CD14-positive monocyte (primary cell): ENCODE results near the gene GPR37. TPM values are rescaled to one million over a fixed set of nuclear protein-coding genes. Genes with fewer than 3 reads are reported as not detected.

Experiments
- DNase-seq, 3 donors: peaks; one replicate each; pipeline ENCODE4 v3.0.0-alpha.2; 2011 to 2022
- H2AFZ ChIP-seq: 2 replicates; pipeline ENCODE4 v1.6.0; 2012; ENCODE audit warnings: mild to moderate bottlenecking, low read depth, low read length, inconsistent platforms; ENCODE audit not compliant: insufficient read depth, poor library complexity, severe bottlenecking
- H3K27ac ChIP-seq, 2 donors: 1 replicate in 1 of 2; 2 replicates in 1 of 2; pipeline ENCODE4 v1.5.1; 2012 to 2013; ENCODE audit warnings: low read length in 2 of 2, control low read depth in 1 of 2, inconsistent platforms in 1 of 2, low read depth in 1 of 2, mild to moderate bottlenecking in 1 of 2
- H3K27me3 ChIP-seq, 2 donors: one replicate each; pipeline versions ENCODE4 v1.6.0 to v1.6.1; 2011 to 2013; ENCODE audit warnings: low read length in 2 of 2; ENCODE audit not compliant: control insufficient read depth in 2 of 2, insufficient read depth in 2 of 2
- H3K36me3 ChIP-seq, 2 donors: replicated peaks in 1 of 2; 1 replicate in 1 of 2; 2 replicates in 1 of 2; pipeline versions ENCODE4 v1.5.1 to v1.6.1; 2012 to 2013; ENCODE audit warnings: low read length in 2 of 2, control low read depth in 1 of 2, inconsistent platforms in 1 of 2, mild to moderate bottlenecking in 1 of 2; ENCODE audit not compliant: insufficient read depth in 2 of 2, control insufficient read depth in 1 of 2
- H3K4me1 ChIP-seq, 2 donors: 1 replicate in 1 of 2; 2 replicates in 1 of 2; pipeline versions ENCODE4 v1.5.1 to v1.6.1; 2012 to 2013; ENCODE audit warnings: low read length in 2 of 2, control low read depth in 1 of 2, inconsistent platforms in 1 of 2, mild to moderate bottlenecking in 1 of 2, moderate library complexity in 1 of 2; ENCODE audit not compliant: insufficient read depth in 2 of 2, control insufficient read depth in 1 of 2
- H3K4me2 ChIP-seq: replicated peaks from 2 replicates; pipeline ENCODE3; 2012; ENCODE audit warnings: low read length, moderate library complexity, mild to moderate bottlenecking; ENCODE audit not compliant: poor library complexity, severe bottlenecking; ENCODE audit errors: extremely low read depth
- H3K4me3 ChIP-seq, 3 experiments: fragments of 200-600 bp in 1 of 3; sonication (generic) in 1 of 3; replicated peaks in 1 of 3; 1 replicate in 2 of 3; 2 replicates in 1 of 3; pipeline ENCODE4 v1.5.1; 2011 to 2013; ENCODE audit warnings: low read length in 3 of 3, mild to moderate bottlenecking in 3 of 3, control low read depth in 2 of 3, low read depth in 2 of 3, inconsistent platforms in 1 of 3, moderate library complexity in 1 of 3
- H3K79me2 ChIP-seq: 2 replicates; pipeline ENCODE4 v1.6.0; 2012; ENCODE audit warnings: mild to moderate bottlenecking, control low read depth, inconsistent platforms, low read length, moderate library complexity; ENCODE audit not compliant: insufficient read depth
- H3K9ac ChIP-seq: 2 replicates; pipeline ENCODE4 v1.6.0; 2017; ENCODE audit warnings: low read length, mild to moderate bottlenecking; ENCODE audit not compliant: insufficient read depth, poor library complexity, severe bottlenecking
- H3K9me3 ChIP-seq, 2 donors: replicated peaks in 1 of 2; 1 replicate in 1 of 2; 2 replicates in 1 of 2; pipeline versions ENCODE4 v1.5.1 to v1.6.1; 2012 to 2013; ENCODE audit warnings: low read length in 2 of 2, control low read depth in 1 of 2; ENCODE audit not compliant: control insufficient read depth in 1 of 2, insufficient read depth in 1 of 2
- H4K20me1 ChIP-seq: 2 replicates; pipeline ENCODE4 v1.6.0; 2012; ENCODE audit warnings: mild to moderate bottlenecking, low read length, control low read depth, moderate library complexity; ENCODE audit not compliant: insufficient read depth
- H3K27ac Mint-ChIP-seq, 7 donors: one replicate each; pipeline ENCODE4 v1.8.0; 2020; ENCODE audit warnings: mild to moderate bottlenecking in 7 of 7, mixed read lengths in 7 of 7, moderate library complexity in 6 of 7, inconsistent platforms in 2 of 7
- H3K27me3 Mint-ChIP-seq, 3 donors: one replicate each; pipeline ENCODE4 v1.8.0; 2021 to 2022; ENCODE audit warnings: low read depth in 3 of 3, mild to moderate bottlenecking in 3 of 3, mixed read lengths in 3 of 3, moderate library complexity in 3 of 3, inconsistent platforms in 1 of 3
- H3K36me3 Mint-ChIP-seq, 2 donors: one replicate each; pipeline ENCODE4 v1.8.0; 2020; ENCODE audit warnings: mixed read lengths in 2 of 2, inconsistent platforms in 1 of 2, mild to moderate bottlenecking in 1 of 2
- H3K4me1 Mint-ChIP-seq: one replicate; pipeline ENCODE4 v1.8.0; 2020; ENCODE audit warnings: mild to moderate bottlenecking, mixed read lengths
- H3K4me3 Mint-ChIP-seq, 2 donors: one replicate each; pipeline ENCODE4 v1.8.0; 2020; ENCODE audit warnings: mild to moderate bottlenecking in 2 of 2, mixed read lengths in 2 of 2, moderate library complexity in 1 of 2
- H3K9me3 Mint-ChIP-seq, 7 donors: one replicate each; pipeline ENCODE4 v1.8.0; 2020 to 2022; ENCODE audit warnings: mixed read lengths in 7 of 7, mild to moderate bottlenecking in 6 of 7, moderate library complexity in 6 of 7, inconsistent platforms in 2 of 7
- CTCF ChIP-seq: fragments of 200-600 bp; IDR thresholded peaks from one replicate; pipeline ENCODE4 v1.8.0; 2022; ENCODE audit warnings: antibody characterized with exemption, mild to moderate bottlenecking
- WGBS: methylation state at CpG from one replicate; pipeline ENCODE4 v1.1.5; 2013; ENCODE audit warnings: missing lambda C conversion rate; ENCODE audit not compliant: insufficient coverage; 5-methylcytosine and 5-hydroxymethylcytosine counted together
- intact Hi-C, 2 donors: fragments of 100-400 bp; cut with micrococcal nuclease; formaldehyde crosslinking; loops; one replicate each; pipeline versions ENCODE4 v1.15.0 to v1.15.1; 2023
- polyA minus RNA-seq: library from RNA; depleted of rRNA, polyadenylated mRNA; stranded (reverse); fragments of >200 nt; gene quantifications from 2 replicates; pipeline ENCODE4 v1.2.3, GENCODE V29; 2012
- polyA plus RNA-seq, 3 donors: library from polyadenylated mRNA; depleted of rRNA in 1 of 3; unstranded in 2 of 3; stranded (reverse) in 1 of 3; fragments of 300-500 nt in 2 of 3; fragments of >200 nt in 1 of 3; fragmentation: Illumina TruSeq in 2 of 3; gene quantifications; 1 replicate in 2 of 3; 2 replicates in 1 of 3; pipeline ENCODE4 v1.2.3, GENCODE V29; 2012 to 2021
- total RNA-seq, 12 experiments: library from RNA in 1 of 12; stranded (reverse) in 1 of 12; fragments of 120-200 nt in 1 of 12; gene quantifications; one replicate each; pipeline ENCODE4 v1.2.4 and lab custom pipeline; 2013 to 2026; ENCODE audit warnings: mixed read lengths in 6 of 12, inconsistent platforms in 1 of 12

Gene GPR37
- total RNA-seq (2013) = 0.08 TPM
- polyA plus RNA-seq = not detected
- not detected in 2 replicates for polyA minus RNA-seq
- total RNA-seq (lab: John Stamatoyannopoulos, UW) = 0 to 0.46 (median 0) reads per million in 11 experiments

GRCh38 chr7:124765401-124766352, at the start of gene GPR37:
GPR37 (minus strand) TSS chr7:124765792; CDS start chr7:124764976, 816 bp downstream.
- H3K4me3 Mint-ChIP-seq = peak within 1 kb of the TSS; percentile 62 to 90
- Histone ChIP-seq H3K36me3 (no peaks in the 10 kb centered on the region), H3K4me3 (peak within 1 kb of the TSS in 2 of 3 experiments; percentile 10 to 57), H3K27me3 (peaks cover 36 to 59% of the 10 kb centered on the region in 2 donors), H3K4me1 (peaks cover 9 to 12% of the 10 kb centered on the region in 2 donors), H3K4me2 (peak within 1 kb of the TSS; percentile 67), H3K27ac (no peak within 1 kb of the TSS), H3K9ac (no peak within 1 kb of the TSS), H3K9me3 (peaks cover 0 to 15% of the 10 kb centered on the region in 2 donors), H3K79me2 (no peaks in the 10 kb centered on the region), H4K20me1 (no peaks in the 10 kb centered on the region), H2AFZ (peak within 1 kb of the TSS; percentile 68)
- WGBS = 0% methylated on average over 37 of the region's 81 CpGs
- peaks cover 49 to 67% (median 53%) of the 10 kb centered on the region in 3 donors for H3K27me3 Mint-ChIP-seq
- intact Hi-C loops = no loop called here
- peaks cover 10% of the 10 kb centered on the region for H3K4me1 Mint-ChIP-seq
- TF ChIP-seq CTCF = no peak
- peaks cover 0 to 19% (median 15%) of the 10 kb centered on the region in 7 donors for H3K9me3 Mint-ChIP-seq
- peaks cover 0 to 5% of the 10 kb centered on the region in 2 donors for H3K36me3 Mint-ChIP-seq
- no peak within 1 kb of the TSS for H3K27ac Mint-ChIP-seq
- no peak for DNase-seq

- peak in 1 of 3 donors; percentile 25 for DNase-seq
- Histone ChIP-seq H3K27me3 (no peaks in the 10 kb centered on the region), H3K4me3 (no peak overlapping the region), H4K20me1 (no peaks in the 10 kb centered on the region), H3K36me3 (no peaks in the 10 kb centered on the region), H3K4me1 (no peaks in the 10 kb centered on the region), H3K9me3 (no peaks in the 10 kb centered on the region), H3K79me2 (no peaks in the 10 kb centered on the region), H3K9ac (no peak overlapping the region), H3K4me2 (no peak overlapping the region), H3K27ac (no peak overlapping the region), H2AFZ (no peak overlapping the region)
- Mint-ChIP-seq H3K4me3 (no peak overlapping the region), H3K27me3 (peaks cover 2 to 7% (median 2%) of the 10 kb centered on the region in 3 donors), H3K9me3 (peaks cover 0 to 4% (median 0%) of the 10 kb centered on the region in 7 donors), H3K4me1 (peaks cover 1% of the 10 kb centered on the region), H3K36me3 (no peaks in the 10 kb centered on the region), H3K27ac (no peak overlapping the region)
- intact Hi-C loops = no loop called here
- no peak for TF ChIP-seq CTCF
- WGBS = no CpG with 5 or more reads among the region's 2 CpGs
Measured at GRCh38 chr7:124813994-124814798, 48.6 kb upstream of the GPR37 start.
